Choroid plexus epithelial cell (primary cell): ENCODE results near the gene BRD2.

Experiments used
- DNase-seq: peaks from one replicate; pipeline ENCODE4 v3.0.0-alpha.2; 2010; ENCODE audit warnings: low read depth
- H3K4me3 ChIP-seq: 2 replicates; pipeline ENCODE4 v1.5.1; 2011; ENCODE audit warnings: low read depth, mild to moderate bottlenecking, control low read depth, low read length, moderate library complexity
- TF ChIP-seq, protein P1 (sequence below): conservative IDR thresholded peaks from 2 replicates; pipeline ENCODE4 v1.5.1; 2011; ENCODE audit warnings: low read depth, mild to moderate bottlenecking, control low read depth, inconsistent platforms, low read length, moderate library complexity

Gene BRD2

DNA sequence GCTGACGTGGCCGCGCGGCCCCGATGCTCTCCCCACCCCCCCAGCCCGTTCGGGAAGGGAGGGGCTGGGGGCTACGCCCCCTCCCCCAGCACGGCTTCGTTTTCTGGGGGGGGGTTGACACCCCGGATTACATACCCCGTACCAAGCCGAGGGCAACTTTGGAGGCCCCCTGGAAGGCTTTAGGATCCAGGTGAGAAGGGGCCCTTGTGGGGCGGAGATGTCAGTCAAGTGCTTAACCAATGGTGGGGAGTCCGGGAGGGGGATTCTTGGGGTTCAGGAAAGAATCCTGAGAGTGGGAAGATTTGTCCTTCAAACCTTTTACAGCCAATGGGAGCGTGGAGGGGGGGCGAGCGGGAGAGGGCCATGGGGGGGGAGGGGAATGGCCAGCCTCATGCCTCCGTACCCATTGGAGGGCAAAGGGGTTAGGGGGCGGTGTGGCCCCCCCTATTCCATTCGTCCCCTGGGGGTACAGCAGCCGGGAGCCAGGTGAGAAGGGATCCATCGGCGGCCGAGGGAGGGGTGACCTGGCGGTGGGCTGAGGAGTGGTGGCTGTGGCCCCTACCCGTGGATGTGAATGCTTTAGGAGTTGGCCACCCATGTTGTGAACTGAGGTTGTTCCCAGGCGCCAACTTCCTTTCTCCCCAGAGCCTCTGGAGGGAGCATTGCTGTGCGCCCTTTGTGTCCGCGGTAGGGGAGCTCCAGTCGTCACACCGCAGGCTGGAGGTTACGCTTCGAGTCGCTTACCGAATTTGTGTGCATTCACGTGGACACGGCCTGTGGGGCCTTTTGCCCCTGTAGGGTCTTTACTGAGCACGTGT lies 682 bp downstream of the BRD2 start:
- H3K4me3 ChIP-seq = peak overlapping the region; percentile 71
- peak; percentile 90 for DNase-seq
- TF ChIP-seq, protein P1, sequence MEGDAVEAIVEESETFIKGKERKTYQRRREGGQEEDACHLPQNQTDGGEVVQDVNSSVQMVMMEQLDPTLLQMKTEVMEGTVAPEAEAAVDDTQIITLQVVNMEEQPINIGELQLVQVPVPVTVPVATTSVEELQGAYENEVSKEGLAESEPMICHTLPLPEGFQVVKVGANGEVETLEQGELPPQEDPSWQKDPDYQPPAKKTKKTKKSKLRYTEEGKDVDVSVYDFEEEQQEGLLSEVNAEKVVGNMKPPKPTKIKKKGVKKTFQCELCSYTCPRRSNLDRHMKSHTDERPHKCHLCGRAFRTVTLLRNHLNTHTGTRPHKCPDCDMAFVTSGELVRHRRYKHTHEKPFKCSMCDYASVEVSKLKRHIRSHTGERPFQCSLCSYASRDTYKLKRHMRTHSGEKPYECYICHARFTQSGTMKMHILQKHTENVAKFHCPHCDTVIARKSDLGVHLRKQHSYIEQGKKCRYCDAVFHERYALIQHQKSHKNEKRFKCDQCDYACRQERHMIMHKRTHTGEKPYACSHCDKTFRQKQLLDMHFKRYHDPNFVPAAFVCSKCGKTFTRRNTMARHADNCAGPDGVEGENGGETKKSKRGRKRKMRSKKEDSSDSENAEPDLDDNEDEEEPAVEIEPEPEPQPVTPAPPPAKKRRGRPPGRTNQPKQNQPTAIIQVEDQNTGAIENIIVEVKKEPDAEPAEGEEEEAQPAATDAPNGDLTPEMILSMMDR = peak; percentile 48

DNA sequence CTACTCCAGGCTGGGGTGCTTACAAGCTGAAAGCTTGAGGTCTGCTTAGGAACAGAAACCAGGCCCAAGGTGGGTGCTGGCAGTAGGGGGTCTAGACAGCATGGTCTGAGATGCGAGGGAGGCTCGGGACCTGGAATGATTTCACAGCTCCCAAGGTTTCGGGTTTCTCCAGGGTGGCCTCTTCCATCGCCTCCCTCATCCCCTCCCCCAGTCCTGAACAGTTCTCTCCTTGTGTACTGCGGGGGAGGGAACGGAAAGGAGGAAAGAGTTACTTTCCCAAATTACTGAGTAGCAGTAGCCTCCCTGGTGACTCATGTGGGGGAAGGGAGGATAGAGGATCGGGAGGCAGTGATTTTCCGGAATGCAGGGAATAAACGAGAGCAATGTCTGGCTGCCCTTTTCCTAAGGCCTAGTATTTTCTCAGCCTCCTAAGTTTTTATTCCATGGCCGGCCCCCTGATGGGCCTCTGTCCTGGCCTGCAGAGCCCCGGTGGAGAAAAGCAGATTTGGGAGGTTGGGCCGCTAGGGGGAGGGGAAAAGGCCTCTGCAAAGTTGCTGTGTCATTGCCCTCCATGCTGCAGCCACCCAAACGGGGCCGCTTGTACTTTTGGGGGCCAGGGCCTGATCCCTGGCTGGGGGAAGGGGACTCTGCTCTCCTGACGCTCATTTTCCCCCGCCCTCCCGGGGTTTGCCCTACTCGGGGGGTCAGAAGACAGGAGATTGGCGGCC lies 1.5 kb downstream of the BRD2 start:
- DNase-seq = peak; percentile 92
- TF ChIP-seq, protein P1 = peak; percentile 37
- H3K4me3 ChIP-seq = peak overlapping the region; percentile 71

DNA sequence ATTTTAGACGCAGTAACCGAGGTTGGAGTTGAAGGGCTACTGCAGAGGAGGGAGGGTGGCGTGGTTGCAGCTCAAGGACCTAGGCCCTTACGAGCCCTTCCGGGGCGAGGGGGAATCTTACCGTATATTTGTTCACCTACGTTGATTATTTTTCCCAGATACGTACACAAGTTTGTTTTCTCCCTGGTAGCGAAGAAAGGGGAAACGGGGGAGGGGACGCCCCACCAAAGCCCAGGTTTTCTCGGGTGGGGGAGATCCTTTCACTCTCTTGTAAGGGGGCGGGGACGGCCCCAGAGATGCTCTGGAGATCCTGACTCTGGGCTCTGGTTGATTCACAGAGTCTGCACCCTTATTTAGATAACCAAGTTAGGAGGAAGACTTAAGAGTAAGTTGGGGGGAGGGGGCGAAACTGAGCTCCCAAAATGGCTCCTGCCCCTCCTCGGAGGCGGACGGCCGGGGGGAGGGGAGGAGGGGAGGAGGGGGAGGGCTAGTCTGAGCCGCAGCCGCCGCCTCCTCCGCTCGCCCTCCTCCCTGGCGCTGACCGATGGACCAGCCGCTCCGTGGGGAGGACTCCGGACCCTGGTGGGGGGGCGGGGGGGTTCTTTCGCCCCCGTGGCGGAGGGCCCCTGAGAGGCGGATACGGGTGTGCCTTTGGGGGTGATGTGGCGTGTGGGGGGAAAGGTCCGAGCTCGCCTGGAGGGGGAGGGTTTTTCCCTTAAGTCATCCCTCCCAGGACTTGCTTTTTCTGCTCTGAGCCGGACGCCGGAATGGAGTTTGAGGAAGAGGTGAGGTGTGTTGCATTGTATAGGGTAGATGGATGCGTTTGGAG lies 2.2 kb downstream of the BRD2 start:
- peak overlapping the region; percentile 71 for H3K4me3 ChIP-seq
- TF ChIP-seq, protein P1 = no peak
- peak; percentile 93 for DNase-seq

DNA sequence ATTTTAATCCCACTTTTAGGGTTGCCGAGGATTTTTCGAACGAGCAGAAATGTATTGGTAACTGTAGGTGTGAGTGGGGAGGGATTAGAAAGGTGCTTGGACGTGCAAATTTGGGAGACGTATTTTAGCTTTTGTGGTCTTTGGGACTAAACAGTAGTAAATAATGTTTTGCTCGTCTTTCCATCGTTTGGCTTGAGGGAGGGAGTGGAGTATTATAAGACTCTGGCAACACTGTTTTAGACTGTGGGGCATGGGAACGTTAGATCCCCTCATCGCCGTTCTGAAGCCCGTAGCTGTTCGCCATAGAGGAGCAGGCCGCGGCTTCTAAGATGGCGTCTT lies 2.8 kb downstream of the BRD2 start:
- DNase-seq = no peak
- TF ChIP-seq, protein P1 = no peak
- H3K4me3 ChIP-seq = peak overlapping the region; percentile 71

DNA sequence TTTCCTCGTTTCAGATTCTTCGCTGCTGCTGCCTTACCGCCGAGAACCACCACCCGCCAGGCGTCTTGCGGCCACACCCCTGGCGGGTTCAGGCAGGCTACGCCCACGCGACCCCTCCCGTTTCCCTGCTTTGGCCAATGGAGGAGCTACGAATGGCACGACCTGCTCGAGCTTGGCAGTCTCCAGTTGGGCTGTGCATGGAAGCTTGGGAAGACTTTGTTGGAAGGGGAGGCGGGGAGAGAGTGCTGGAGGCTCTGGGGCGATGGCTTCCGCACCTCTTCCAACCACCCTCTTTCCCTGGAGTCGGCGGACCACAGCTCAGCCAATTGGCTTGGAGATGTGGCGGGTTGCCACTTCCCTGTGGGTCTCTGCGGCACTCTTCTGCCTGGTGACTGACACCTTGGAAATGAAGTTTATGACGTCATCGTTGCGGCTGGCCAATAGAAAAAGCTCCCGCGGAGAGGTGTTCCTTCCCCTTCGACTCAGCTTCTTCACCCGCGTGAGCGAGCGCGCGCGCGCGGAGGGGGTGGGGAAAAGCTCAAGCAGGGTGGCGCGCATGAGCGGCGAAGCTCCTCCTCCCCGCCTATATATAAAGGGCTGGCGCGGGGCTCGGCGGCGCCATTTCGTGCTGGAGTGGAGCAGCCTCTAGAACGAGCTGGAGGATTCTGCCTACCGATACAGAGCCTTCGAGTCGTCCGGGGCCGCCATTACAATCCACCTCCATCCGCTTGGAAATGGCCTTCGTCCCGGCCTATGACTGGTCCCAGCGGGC lies 3.4 kb downstream of the BRD2 start:
- H3K4me3 ChIP-seq = peak overlapping the region; percentile 96
- DNase-seq = peak; percentile 100
- TF ChIP-seq, protein P1 = no peak
